Measurements from ENCODE around the gene RECQL5.
"Not testable (repeated sequence)": the region's sequence is repeated elsewhere in the genome, so short reads cannot be mapped to it uniquely, and the experiment has no call there.

Gene RECQL5

GRCh38 chr17:75589012-75589918, 77.7 kb downstream of the RECQL5 start:
- peak; percentile 89 to 93 for DNase-seq
- TF ChIP-seq POLR2A (IDR thresholded peaks at IDR 0.05; ENCODE audit: low read length) = peak; percentile 34
- TF ChIP-seq GATA1 (IDR thresholded peaks at IDR 0.05; ENCODE audit: low read depth, low read length) = no peak

GRCh38 chr17:75588596-75589011, 78.3 kb downstream of the RECQL5 start:
- no peak for DNase-seq
- TF ChIP-seq POLR2A (IDR thresholded peaks at IDR 0.05; ENCODE audit: low read length) (no peak), GATA1 (IDR thresholded peaks at IDR 0.05; ENCODE audit: low read depth, low read length) (no peak)

- peak; percentile 69 to 76 for DNase-seq
- TF ChIP-seq POLR2A (IDR thresholded peaks at IDR 0.05; ENCODE audit: low read length) = peak; percentile 14
- no peak for TF ChIP-seq GATA1 (IDR thresholded peaks at IDR 0.05; ENCODE audit: low read depth, low read length)
Measured at GRCh38 chr17:75587675-75588595, 79.0 kb downstream of the RECQL5 start, which contains the start of gene MYO15B. MYO15B (plus strand) TSS chr17:75587800; CDS start chr17:75588058, 258 bp downstream.

GRCh38 chr17:75584849-75585175, 82.1 kb downstream of the RECQL5 start:
- no peak for DNase-seq
- no peak for TF ChIP-seq POLR2A (IDR thresholded peaks at IDR 0.05; ENCODE audit: low read length)
- TF ChIP-seq GATA1 (IDR thresholded peaks at IDR 0.05; ENCODE audit: low read depth, low read length) = no peak

GRCh38 chr17:75583197-75583596, 83.8 kb downstream of the RECQL5 start:
- not testable (repeated sequence) for DNase-seq

GRCh38 chr17:75581121-75581725, 85.7 kb downstream of the RECQL5 start:
- DNase-seq = peak in 1 of 2 experiments; percentile 25
